GM06990 (cell line): Measurements from ENCODE around the gene GALK1.
"Not testable (repeated sequence)": the region's sequence is repeated elsewhere in the genome, so short reads cannot be mapped to it uniquely, and the experiment has no call there.

ENCODE experiments used
- DNase-seq: peaks from one replicate; pipeline ENCODE4 v3.0.0-alpha.2; 2011; ENCODE audit not compliant: insufficient read length; ENCODE audit errors: extremely low read depth
- H3K27me3 ChIP-seq: replicated peaks from 2 replicates; pipeline ENCODE4 v1.6.0; 2011; ENCODE audit warnings: low read length; ENCODE audit not compliant: control insufficient read depth, insufficient read depth
- H3K36me3 ChIP-seq: 2 replicates; pipeline ENCODE4 v1.5.1; 2011; ENCODE audit warnings: low read length; ENCODE audit not compliant: control insufficient read depth, insufficient read depth
- H3K4me3 ChIP-seq: replicated peaks from 2 replicates; pipeline ENCODE4 v1.5.1; 2011; ENCODE audit warnings: low read depth, mild to moderate bottlenecking, control low read depth, low read length
- TF ChIP-seq, protein P1 (sequence below): IDR thresholded peaks from 2 replicates; pipeline ENCODE4 v1.5.1; 2011; ENCODE audit warnings: low read length, control low read depth, mild to moderate bottlenecking, inconsistent platforms; ENCODE audit not compliant: insufficient read depth, poor library complexity, severe bottlenecking

The GALK1 gene

DNA sequence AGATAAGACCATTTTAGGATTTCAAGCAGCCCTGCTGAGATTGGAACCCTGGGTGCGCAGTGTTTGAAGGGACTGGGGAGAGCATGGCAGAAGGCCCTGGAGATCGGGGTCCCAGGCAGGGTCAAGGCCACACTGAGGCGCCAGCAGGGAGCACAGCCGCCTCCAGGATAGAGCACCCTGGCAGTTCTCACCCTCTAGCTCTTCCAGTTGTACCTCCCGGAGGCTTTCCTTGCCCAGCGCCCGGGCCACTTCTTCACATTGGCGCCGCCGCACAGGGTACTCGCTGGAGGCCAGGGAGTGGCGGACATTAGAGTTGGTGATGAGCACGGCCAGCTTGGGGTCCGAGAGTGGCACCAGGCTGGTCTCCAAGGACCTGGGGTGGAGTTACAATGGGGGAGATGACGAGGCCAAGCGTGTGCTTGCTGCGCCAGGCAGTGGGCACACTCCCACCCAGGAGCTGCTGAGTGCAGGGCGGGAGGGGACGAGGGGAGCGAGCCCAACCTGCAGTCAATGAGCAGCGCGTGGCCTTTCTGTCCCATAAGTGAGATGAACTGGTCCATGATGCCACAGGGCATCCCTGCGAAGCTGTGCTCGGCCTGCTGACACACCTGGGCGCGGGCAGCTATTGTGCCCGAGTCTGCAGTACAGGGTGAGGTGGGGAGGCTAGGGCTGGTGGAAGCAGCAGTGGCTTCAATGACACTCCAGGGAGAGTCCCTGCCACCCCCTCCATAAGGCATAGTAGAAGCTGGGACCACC is 2.3 kb downstream of the GALK1 start:
- TF ChIP-seq, protein P1, sequence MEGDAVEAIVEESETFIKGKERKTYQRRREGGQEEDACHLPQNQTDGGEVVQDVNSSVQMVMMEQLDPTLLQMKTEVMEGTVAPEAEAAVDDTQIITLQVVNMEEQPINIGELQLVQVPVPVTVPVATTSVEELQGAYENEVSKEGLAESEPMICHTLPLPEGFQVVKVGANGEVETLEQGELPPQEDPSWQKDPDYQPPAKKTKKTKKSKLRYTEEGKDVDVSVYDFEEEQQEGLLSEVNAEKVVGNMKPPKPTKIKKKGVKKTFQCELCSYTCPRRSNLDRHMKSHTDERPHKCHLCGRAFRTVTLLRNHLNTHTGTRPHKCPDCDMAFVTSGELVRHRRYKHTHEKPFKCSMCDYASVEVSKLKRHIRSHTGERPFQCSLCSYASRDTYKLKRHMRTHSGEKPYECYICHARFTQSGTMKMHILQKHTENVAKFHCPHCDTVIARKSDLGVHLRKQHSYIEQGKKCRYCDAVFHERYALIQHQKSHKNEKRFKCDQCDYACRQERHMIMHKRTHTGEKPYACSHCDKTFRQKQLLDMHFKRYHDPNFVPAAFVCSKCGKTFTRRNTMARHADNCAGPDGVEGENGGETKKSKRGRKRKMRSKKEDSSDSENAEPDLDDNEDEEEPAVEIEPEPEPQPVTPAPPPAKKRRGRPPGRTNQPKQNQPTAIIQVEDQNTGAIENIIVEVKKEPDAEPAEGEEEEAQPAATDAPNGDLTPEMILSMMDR = no peak
- no peaks in the 10 kb centered on the region for H3K36me3 ChIP-seq
- no peaks in the 10 kb centered on the region for H3K27me3 ChIP-seq
- no peak for DNase-seq
- H3K4me3 ChIP-seq = no peak overlapping the region

DNA sequence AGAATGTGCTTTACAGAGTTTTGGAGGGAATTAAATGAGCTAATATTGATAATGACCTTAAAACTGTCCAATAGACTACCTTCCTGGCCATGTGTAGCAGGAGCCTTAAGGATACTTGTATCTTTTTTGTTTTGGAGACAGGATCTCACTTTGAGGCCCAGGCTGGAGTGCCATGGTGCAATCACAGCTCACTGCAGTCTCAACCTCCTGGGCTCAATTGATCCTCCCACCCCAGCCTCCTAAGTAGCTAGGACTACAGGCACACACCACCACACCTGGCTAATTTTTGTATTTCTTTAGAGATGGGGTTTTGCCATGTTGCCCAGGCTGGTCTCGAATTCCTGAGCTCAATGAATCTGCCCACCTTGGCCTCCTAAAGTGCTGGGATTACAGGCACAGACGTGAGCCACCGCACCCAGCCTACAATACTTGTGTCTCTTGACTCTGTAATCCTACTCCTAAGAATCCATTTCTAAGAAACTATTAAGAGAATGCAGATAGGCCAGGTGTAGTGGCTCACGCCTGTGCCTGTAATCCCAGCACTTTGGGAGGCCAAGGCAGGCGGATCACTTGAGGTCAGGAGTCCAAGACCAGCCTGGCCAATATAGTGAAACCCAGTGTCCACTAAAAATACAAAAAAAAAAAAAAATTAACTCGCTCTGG is 4.9 kb downstream of the GALK1 start:
- DNase-seq, H3K27me3 ChIP-seq, H3K36me3 ChIP-seq, H3K4me3 ChIP-seq: not testable (repeated sequence)

DNA sequence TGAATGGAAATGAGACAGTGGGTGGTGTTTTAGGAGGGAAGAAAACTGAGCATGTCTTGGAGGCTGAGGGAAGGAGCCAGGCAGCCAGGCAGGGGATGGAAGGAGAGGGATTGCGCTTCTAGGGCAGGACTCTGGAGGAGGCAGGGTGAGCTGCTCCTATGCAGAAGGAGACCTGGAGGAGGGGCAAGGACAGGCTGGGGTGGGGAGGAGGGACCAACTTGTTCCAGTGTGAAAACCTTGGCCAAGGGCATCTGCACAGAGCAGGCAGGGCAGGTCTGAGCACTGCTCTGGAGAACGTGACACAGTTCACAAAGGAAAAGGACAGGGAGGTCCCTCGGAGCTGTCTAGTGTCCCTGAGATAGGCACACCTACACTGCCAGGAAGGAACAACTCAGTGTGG is 5.5 kb downstream of the GALK1 start:
- no peaks in the 10 kb centered on the region for H3K36me3 ChIP-seq
- TF ChIP-seq, protein P1 = no peak
- no peaks in the 10 kb centered on the region for H3K27me3 ChIP-seq
- H3K4me3 ChIP-seq = no peak overlapping the region
- DNase-seq = no peak

DNA sequence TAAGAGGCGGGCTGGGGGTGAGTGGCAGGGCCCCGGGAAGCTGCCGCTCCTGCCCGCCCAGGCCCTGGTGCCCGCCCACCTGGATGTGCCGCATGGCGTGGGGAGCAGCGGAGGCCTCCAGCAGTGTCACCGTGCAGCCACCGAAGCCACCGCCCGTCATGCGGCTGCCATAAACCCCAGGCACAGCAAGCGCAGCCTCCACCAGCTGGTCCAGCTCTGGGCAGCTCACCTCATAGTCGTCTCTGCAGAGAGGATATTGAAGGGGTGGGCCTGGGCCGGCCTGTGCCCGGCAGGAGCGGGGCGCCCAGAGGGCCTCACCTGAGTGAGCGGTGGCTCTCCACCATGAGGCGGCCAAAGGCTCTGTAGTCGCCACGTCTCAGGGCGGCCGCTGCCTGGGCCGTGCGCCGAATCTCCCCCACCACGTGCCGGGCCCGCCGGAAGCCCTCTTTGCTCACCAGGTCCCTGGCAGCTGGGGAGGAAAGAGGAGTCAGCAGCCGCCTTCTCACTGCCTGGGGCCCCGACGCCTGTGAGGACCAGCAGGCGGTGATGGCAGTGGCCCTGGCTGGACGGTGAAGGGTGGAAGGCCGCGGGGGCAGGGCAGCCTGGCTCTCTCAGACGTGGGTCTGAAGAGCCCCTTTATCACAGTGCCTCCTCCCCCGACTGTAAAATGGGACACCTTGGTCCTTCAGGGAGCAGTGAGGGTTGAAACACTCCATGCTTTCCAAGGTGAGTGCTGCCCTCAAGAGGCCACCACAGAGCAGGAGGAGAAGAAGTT is 6.7 kb downstream of the GALK1 start:
- Histone ChIP-seq H3K27me3 (no peaks in the 10 kb centered on the region), H3K4me3 (no peak overlapping the region), H3K36me3 (no peaks in the 10 kb centered on the region)
- DNase-seq = no peak
- TF ChIP-seq, protein P1 = peak; percentile 38

DNA sequence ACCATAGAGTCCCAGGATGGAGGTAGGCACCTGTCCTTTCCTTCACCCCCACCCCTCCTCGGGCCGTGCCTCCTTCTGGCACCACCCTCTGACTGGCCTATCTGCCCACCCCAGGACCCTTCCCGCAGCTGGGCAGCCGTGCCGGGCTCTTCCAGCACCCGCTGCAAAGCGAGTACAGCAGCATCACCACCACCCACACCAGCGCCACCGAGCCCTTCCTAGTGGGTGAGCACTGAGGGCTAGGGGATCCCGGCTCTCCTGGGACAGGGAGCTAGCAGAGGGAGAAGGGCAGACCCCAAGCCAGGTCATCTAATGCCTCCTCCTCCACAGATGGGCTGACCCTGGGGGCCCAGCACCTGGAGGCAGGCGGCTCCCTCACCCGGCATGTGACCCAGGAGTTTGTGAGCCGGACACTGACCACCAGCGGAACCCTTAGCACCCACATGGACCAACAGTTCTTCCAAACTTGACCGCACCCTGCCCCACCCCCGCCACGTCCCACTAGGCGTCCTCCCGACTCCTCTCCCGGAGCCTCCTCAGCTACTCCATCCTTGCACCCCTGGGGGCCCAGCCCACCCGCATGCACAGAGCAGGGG is 7.8 kb downstream of the GALK1 start:
- Histone ChIP-seq H3K4me3 (no peak overlapping the region), H3K36me3 (no peaks in the 10 kb centered on the region), H3K27me3 (no peaks in the 10 kb centered on the region; the same call in 1 of the 2 replicates)
- TF ChIP-seq, protein P1 = no peak
- DNase-seq = no peak
